Smooth muscle cell (in vitro differentiated cells): Measurements from ENCODE around the gene PAWR. TPM values are rescaled to one million over a fixed set of nuclear protein-coding genes. Genes with fewer than 3 reads are reported as not detected.
"Not testable (repeated sequence)": the region's sequence is repeated elsewhere in the genome, so short reads cannot be mapped to it uniquely, and the experiment has no call there.

ENCODE experiments used
- DNase-seq: peaks from one replicate; lab custom pipeline; 2025; ENCODE audit not compliant: unreplicated experiment; lab: John Stamatoyannopoulos, UW
- H2AFZ ChIP-seq: fragments of 200-600 bp; sonication (generic); 2 replicates; pipeline ENCODE4 v1.6.0; 2016; ENCODE audit warnings: antibody characterized with exemption, low read depth, mild to moderate bottlenecking
- H3F3A ChIP-seq: fragments of 200-600 bp; sonication (generic); 2 replicates; pipeline ENCODE4 v1.6.0; 2017; ENCODE audit warnings: antibody characterized with exemption, low read depth
- H3K27ac ChIP-seq: fragments of 200-600 bp; sonication (generic); 2 replicates; pipeline ENCODE4 v1.5.1; 2016; ENCODE audit warnings: low read depth, mild to moderate bottlenecking
- H3K27me3 ChIP-seq: fragments of 200-600 bp; sonication (generic); 2 replicates; pipeline ENCODE4 v1.6.1; 2016; ENCODE audit warnings: low read depth, mild to moderate bottlenecking
- H3K36me3 ChIP-seq: fragments of 200-600 bp; sonication (generic); 2 replicates; pipeline ENCODE4 v1.5.1; 2016; ENCODE audit warnings: low read depth
- H3K4me1 ChIP-seq: fragments of 200-600 bp; sonication (generic); 2 replicates; pipeline ENCODE4 v1.5.1; 2016; ENCODE audit warnings: low read depth
- H3K4me2 ChIP-seq: fragments of 200-600 bp; sonication (generic); 2 replicates; pipeline ENCODE4 v1.6.0; 2016; ENCODE audit warnings: mild to moderate bottlenecking
- H3K4me3 ChIP-seq: fragments of 200-600 bp; sonication (generic); 2 replicates; pipeline ENCODE4 v1.5.1; 2016; ENCODE audit warnings: mild to moderate bottlenecking
- H3K79me2 ChIP-seq: fragments of 200-600 bp; sonication (generic); 2 replicates; pipeline ENCODE4 v1.6.0; 2016; ENCODE audit warnings: low read depth, mild to moderate bottlenecking
- H3K9ac ChIP-seq: fragments of 200-600 bp; sonication (generic); 2 replicates; pipeline ENCODE4 v1.6.0; 2016; ENCODE audit warnings: low read depth
- H3K9me3 ChIP-seq: fragments of 200-600 bp; sonication (generic); replicated peaks from 2 replicates; pipeline ENCODE4 v1.5.1; 2016; ENCODE audit warnings: low read depth
- H4K20me1 ChIP-seq: fragments of 200-600 bp; sonication (generic); 2 replicates; pipeline ENCODE4 v1.6.0; 2016; ENCODE audit warnings: low read depth
- CTCF ChIP-seq: fragments of 200-600 bp; sonication (generic); IDR thresholded peaks from 2 replicates; pipeline ENCODE4 v1.5.1; 2017; ENCODE audit warnings: borderline replicate concordance, mild to moderate bottlenecking, antibody characterized with exemption; ENCODE audit not compliant: insufficient read depth, poor library complexity, severe bottlenecking
- WGBS: methylation state at CpG from one replicate; pipeline ENCODE4 v1.1.7; 2016; ENCODE audit warnings: low lambda C conversion rate; 5-methylcytosine and 5-hydroxymethylcytosine counted together
- polyA plus RNA-seq: library from polyadenylated mRNA; unstranded; fragments of >200 nt; fragmentation: Nextera tagmentation; extraction: Ambion mirVana; gene quantifications from 2 replicates; pipeline ENCODE4 v1.2.1, GENCODE V29; 2016
- total RNA-seq: library from RNA; depleted of rRNA; stranded (reverse); fragments of >200 nt; gene quantifications from 2 replicates; pipeline ENCODE4 v1.2.3, GENCODE V29; 2014

Gene PAWR
- total and polyA plus RNA-seq, 2 experiments from 2014 or later: 33.1 to 45.4 TPM

GRCh38 chr12:79547044-79547734 lies 143.6 kb downstream of the PAWR start:
- no peak overlapping the region for H3K4me3 ChIP-seq
- peak overlapping the region; percentile 85 for H3K27ac ChIP-seq
- WGBS: 16% methylated on average over 5 of the region's 5 CpGs
- H3K4me2 ChIP-seq: no peak overlapping the region
- H3K4me1 ChIP-seq: peaks cover 16% of the 10 kb centered on the region
- H2AFZ ChIP-seq: no peak overlapping the region
- H3K9me3 ChIP-seq: no peaks in the 10 kb centered on the region
- H3K79me2 ChIP-seq: no peaks in the 10 kb centered on the region
- H4K20me1 ChIP-seq: no peaks in the 10 kb centered on the region
- no peaks in the 10 kb centered on the region for H3K27me3 ChIP-seq
- H3K36me3 ChIP-seq: no peaks in the 10 kb centered on the region
- peak overlapping the region; percentile 59 for H3K9ac ChIP-seq
- TF ChIP-seq CTCF: no peak
- H3F3A ChIP-seq: peaks cover 4% of the 10 kb centered on the region
- no peak for DNase-seq

- Histone ChIP-seq H3K9ac (peak overlapping the region; percentile 59), H3K27ac (peak overlapping the region; percentile 85), H2AFZ (no peak overlapping the region), H3K36me3 (no peaks in the 10 kb centered on the region), H3K4me1 (peaks cover 16% of the 10 kb centered on the region), H3K4me3 (no peak overlapping the region), H3K27me3 (no peaks in the 10 kb centered on the region), H3K9me3 (no peaks in the 10 kb centered on the region), H3F3A (peaks cover 4% of the 10 kb centered on the region), H3K4me2 (no peak overlapping the region), H3K79me2 (no peaks in the 10 kb centered on the region), H4K20me1 (no peaks in the 10 kb centered on the region)
- no peak for TF ChIP-seq CTCF
- WGBS: 62% methylated on average over 5 of the region's 5 CpGs
- no peak for DNase-seq
Measured at GRCh38 chr12:79546466-79547043, 144.2 kb downstream of the PAWR start.

GRCh38 chr12:79544439-79544838 lies 146.3 kb downstream of the PAWR start:
- not testable (repeated sequence) for H3K79me2 ChIP-seq, H3K4me3 ChIP-seq, H2AFZ ChIP-seq, H3K36me3 ChIP-seq, H3F3A ChIP-seq, H3K9me3 ChIP-seq, H3K27me3 ChIP-seq, H3K4me2 ChIP-seq, H3K9ac ChIP-seq, DNase-seq, H4K20me1 ChIP-seq, H3K27ac ChIP-seq
- peaks cover 16% of the 10 kb centered on the region for H3K4me1 ChIP-seq
- 26% methylated on average over 3 of the region's 3 CpGs for WGBS

- Histone ChIP-seq H3K4me1 (peaks cover 3% of the 10 kb centered on the region), H3K79me2 (no peaks in the 10 kb centered on the region), H3K36me3 (no peaks in the 10 kb centered on the region), H3K27me3 (no peaks in the 10 kb centered on the region), H3K4me2 (no peak overlapping the region), H3K27ac (no peak overlapping the region), H3K9ac (no peak overlapping the region), H3K4me3 (no peak overlapping the region), H2AFZ (no peak overlapping the region), H3F3A (peaks cover 3% of the 10 kb centered on the region), H3K9me3 (no peaks in the 10 kb centered on the region), H4K20me1 (no peaks in the 10 kb centered on the region)
- TF ChIP-seq CTCF: no peak
- WGBS: 94% methylated on average over 3 of the region's 3 CpGs
- no peak for DNase-seq
Measured at GRCh38 chr12:79537675-79538074, 153.1 kb downstream of the PAWR start.
